ENCODE data around the gene HLCS. TPM values are rescaled to one million over a fixed set of nuclear protein-coding genes. Genes with fewer than 3 reads are reported as not detected.

The HLCS gene
- total RNA-seq, 1 experiment from 2014 or later = 33.8 TPM

GRCh38 chr21:36881228-36881627 lies 85.2 kb downstream of the HLCS start:
- in situ Hi-C loops (cut with HindIII; ENCODE audit: low pct_unique_long_range_greater_than_20kb, low sequenced_read_pairs) = no loop called here
- DNase-seq (ENCODE audit: low read depth, low spot score) = no peak

- DNase-seq (ENCODE audit: low read depth, low spot score) = no peak
- in situ Hi-C loops (cut with HindIII; ENCODE audit: low pct_unique_long_range_greater_than_20kb, low sequenced_read_pairs) = no loop called here
These were observed 86.6 kb downstream of the HLCS start for GRCh38 chr21:36879827-36880226.

DNA sequence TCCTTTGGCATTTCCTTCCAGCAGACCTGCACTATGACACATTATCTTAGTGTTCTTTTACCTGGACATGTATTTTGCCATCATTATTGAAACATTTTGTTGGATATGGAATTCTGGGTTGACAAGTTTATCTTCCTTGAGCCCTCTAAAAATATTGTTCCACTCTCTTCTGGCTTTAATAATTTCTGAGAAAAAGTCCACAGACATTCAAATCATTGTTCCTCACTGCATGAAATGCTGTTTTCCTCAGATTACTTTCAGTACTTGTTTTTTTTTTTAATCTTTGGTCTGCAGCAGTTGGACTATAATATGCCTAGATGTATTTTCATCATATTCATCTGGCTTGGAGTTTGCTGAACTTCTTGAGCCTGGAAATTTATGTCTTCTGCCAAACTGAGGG lies 88.7 kb downstream of the HLCS start:
- in situ Hi-C loops (cut with HindIII; ENCODE audit: low pct_unique_long_range_greater_than_20kb, low sequenced_read_pairs) = no loop called here

GRCh38 chr21:36874665-36875064 lies 91.8 kb downstream of the HLCS start:
- in situ Hi-C loops (cut with HindIII; ENCODE audit: low pct_unique_long_range_greater_than_20kb, low sequenced_read_pairs) = no loop called here

More for the DNA sequence above, 88.7 kb downstream of the HLCS start:
- DNase-seq (ENCODE audit: low read depth, low spot score) = no peak

GRCh38 chr21:36873513-36873912 lies 93.0 kb downstream of the HLCS start:
- no peak for DNase-seq (ENCODE audit: low read depth, low spot score)
- in situ Hi-C loops (cut with HindIII; ENCODE audit: low pct_unique_long_range_greater_than_20kb, low sequenced_read_pairs) = no loop called here

More at GRCh38 chr21:36874665-36875064, 91.8 kb downstream of the HLCS start:
- DNase-seq (ENCODE audit: low read depth, low spot score) = no peak

GRCh38 chr21:36867291-36867905 lies 99.1 kb downstream of the HLCS start:
- no peak for DNase-seq (ENCODE audit: low read depth, low spot score)
- in situ Hi-C loops (cut with HindIII; ENCODE audit: low pct_unique_long_range_greater_than_20kb, low sequenced_read_pairs) = no loop called here

DNA sequence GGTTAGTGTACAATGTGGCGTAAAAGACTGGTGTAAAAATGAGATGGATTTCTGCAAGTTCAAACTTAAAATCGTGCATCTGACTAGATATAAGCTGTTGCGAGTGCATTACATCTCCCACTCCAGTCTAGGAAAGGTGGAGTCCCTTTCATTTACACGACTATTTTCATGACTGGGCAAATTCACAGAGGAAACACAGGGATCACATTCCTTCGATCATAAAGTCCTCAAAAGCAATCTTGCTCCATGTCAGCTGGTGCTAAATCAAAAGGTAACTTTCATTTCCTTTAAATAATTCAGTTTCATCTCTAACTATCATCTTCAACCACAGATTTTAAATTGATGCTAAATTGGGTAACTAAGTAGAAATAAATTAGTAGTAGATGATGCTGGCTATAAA lies 100.0 kb downstream of the HLCS start:
- DNase-seq (ENCODE audit: low read depth, low spot score) = no peak
- in situ Hi-C loops (cut with HindIII; ENCODE audit: low pct_unique_long_range_greater_than_20kb, low sequenced_read_pairs) = no loop called here

GRCh38 chr21:36864974-36865373 lies 101.5 kb downstream of the HLCS start:
- DNase-seq (ENCODE audit: low read depth, low spot score) = no peak
- in situ Hi-C loops (cut with HindIII; ENCODE audit: low pct_unique_long_range_greater_than_20kb, low sequenced_read_pairs) = no loop called here

- DNase-seq (ENCODE audit: low read depth, low spot score) = no peak
- in situ Hi-C loops (cut with HindIII; ENCODE audit: low pct_unique_long_range_greater_than_20kb, low sequenced_read_pairs) = no loop called here
These were observed 103.2 kb downstream of the HLCS start for GRCh38 chr21:36863260-36863659.

DNA sequence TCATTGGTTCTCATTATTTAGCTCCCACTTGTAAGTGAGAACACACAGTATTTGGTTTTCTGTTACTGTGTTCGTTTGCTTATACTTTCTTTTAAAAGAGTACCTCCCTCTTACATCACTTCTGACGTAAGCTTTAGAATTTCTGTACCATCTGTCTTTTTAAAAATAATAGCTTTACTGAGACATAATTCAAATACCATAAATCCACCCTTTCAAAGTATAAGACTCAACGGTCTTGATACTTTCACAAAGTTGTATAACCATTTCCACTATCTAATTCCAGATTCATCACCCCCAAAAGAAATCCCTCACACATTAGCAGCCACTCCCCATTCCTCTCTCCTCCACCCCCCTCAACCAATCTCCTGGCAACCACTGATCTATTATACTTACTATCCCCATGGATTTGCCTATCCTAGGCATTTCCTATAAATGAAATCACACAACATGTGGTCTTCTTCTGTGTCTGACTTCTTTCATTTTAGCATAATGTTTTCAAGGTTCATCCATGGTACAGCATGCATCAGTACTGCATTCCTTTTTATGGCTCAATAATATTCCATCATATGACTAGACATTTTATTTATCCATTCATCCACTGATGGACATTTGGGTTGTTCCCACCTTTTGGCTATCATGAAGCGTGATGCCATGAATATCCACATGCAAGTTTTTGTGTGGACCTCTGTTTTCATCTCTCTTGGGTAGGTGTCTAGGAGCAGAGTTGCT lies 104.7 kb downstream of the HLCS start:
- no peak for DNase-seq (ENCODE audit: low read depth, low spot score)
- in situ Hi-C loops (cut with HindIII; ENCODE audit: low pct_unique_long_range_greater_than_20kb, low sequenced_read_pairs) = no loop called here

GRCh38 chr21:36860736-36861594 lies 105.5 kb downstream of the HLCS start:
- DNase-seq (ENCODE audit: low read depth, low spot score) = no peak
- in situ Hi-C loops (cut with HindIII; ENCODE audit: low pct_unique_long_range_greater_than_20kb, low sequenced_read_pairs) = no loop called here

DNA sequence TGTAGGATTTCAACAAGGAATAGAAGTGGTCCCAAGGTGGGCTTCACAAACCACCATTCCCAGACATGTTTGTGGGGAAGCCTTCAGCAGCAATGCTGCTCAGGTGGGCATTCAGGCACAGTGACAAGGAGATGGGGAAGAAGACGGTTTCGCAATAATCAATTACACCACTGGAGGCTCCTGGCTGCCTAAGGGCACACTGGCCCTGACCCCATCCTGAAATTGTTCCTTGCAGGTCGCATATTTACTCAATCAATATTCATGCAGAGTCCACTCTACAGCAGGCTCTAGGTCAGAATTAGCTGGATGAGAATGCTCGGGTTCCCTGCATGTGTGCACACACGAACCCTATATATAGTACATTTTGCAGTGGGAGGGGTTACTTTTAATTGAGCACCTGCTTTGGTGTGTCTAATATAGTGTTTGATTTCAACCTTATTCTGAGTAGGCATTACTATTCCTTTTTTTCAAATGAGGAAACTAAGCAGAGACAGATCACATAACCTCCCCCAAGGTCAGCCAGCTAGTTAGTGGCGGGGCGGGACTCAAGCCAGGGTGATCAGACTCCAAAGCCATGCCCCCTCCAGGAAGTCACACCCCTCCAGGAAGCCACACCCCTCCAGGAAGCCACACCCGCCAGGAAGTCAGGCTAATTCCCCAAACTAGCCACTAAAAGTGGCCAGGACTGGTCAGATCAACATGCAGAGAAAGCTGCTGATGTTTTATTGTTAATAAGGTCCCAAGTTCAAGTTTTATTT lies 106.5 kb downstream of the HLCS start:
- in situ Hi-C loops (cut with HindIII; ENCODE audit: low pct_unique_long_range_greater_than_20kb, low sequenced_read_pairs) = no loop called here
- peak; percentile 49 for DNase-seq (ENCODE audit: low read depth, low spot score)

- in situ Hi-C loops (cut with HindIII; ENCODE audit: low pct_unique_long_range_greater_than_20kb, low sequenced_read_pairs) = no loop called here
- no peak for DNase-seq (ENCODE audit: low read depth, low spot score)
These were observed 108.0 kb downstream of the HLCS start for GRCh38 chr21:36858320-36858957.

DNA sequence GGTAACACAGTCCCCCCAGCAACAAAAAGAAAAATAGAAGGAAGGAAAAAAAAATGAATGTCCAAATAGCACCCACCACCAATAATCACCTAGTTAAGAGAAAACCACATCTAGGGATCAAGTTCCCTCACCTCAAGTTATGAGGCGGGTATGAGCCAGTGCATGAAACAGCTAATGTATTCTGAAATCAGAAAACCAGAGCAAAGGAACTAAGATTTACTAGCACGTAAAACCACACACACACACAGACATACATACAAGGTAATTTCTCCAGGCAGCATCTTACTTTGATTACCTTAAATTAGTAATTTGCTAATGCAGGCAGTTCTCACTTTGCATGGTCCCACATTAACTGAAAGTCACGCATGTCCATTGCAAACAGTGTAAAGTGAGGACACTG lies 109.8 kb downstream of the HLCS start:
- in situ Hi-C loops (cut with HindIII; ENCODE audit: low pct_unique_long_range_greater_than_20kb, low sequenced_read_pairs) = no loop called here
- no peak for DNase-seq (ENCODE audit: low read depth, low spot score)

- DNase-seq (ENCODE audit: low read depth, low spot score) = peak; percentile 71
These were observed 112.1 kb downstream of the HLCS start for GRCh38 chr21:36854391-36854790.

DNA sequence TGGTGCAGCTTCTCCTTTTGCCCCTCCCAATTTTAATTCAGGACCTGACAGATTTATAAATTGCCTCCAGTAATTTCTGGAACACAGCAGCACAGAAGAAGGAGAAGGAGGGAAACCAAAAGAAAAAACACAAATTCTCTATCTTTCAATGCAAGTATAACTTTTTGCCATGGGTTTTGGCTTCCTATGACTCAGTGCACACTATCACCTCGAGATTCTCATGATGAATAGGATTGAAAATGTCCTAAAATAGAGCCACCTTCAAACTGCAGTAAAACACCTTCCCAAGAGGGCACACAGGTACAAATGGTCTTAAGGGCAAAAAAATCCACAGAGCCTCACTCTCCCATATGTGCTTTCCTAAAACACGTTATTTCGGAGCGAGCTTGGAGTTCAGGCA lies 113.6 kb downstream of the HLCS start:
- no peak for DNase-seq (ENCODE audit: low read depth, low spot score)
- in situ Hi-C loops (cut with HindIII; ENCODE audit: low pct_unique_long_range_greater_than_20kb, low sequenced_read_pairs) = no loop called here

More at GRCh38 chr21:36854391-36854790, 112.1 kb downstream of the HLCS start:
- in situ Hi-C loops (cut with HindIII; ENCODE audit: low pct_unique_long_range_greater_than_20kb, low sequenced_read_pairs) = no loop called here

GRCh38 chr21:36852293-36852692 lies 114.2 kb downstream of the HLCS start:
- in situ Hi-C loops (cut with HindIII; ENCODE audit: low pct_unique_long_range_greater_than_20kb, low sequenced_read_pairs) = no loop called here
- DNase-seq (ENCODE audit: low read depth, low spot score) = no peak
